Muscle layer of duodenum (tissue), 2 donors: ENCODE data around the gene ANKLE2.

Experiments used
- H3K27ac ChIP-seq: one replicate; pipeline ENCODE4 v1.7.0; 2013; ENCODE audit warnings: mild to moderate bottlenecking, low read length
- H3K27me3 ChIP-seq: one replicate; pipeline ENCODE4 v1.7.0; 2013; ENCODE audit warnings: low read depth, mild to moderate bottlenecking, control low read depth, low read length
- H3K36me3 ChIP-seq, 2 donors: one replicate each; pipeline ENCODE4 v1.7.0; 2013; ENCODE audit warnings: low read length in 2 of 2, control low read depth in 1 of 2, mild to moderate bottlenecking in 1 of 2; ENCODE audit not compliant: insufficient read depth in 2 of 2, control insufficient read depth in 1 of 2
- H3K4me1 ChIP-seq, 2 donors: one replicate each; pipeline ENCODE4 v1.7.0; 2013; ENCODE audit warnings: low read length in 2 of 2, mild to moderate bottlenecking in 2 of 2, control low read depth in 1 of 2, moderate library complexity in 1 of 2; ENCODE audit not compliant: insufficient read depth in 2 of 2, control insufficient read depth in 1 of 2
- H3K4me3 ChIP-seq, 2 donors: one replicate each; pipeline ENCODE4 v1.7.0; 2013; ENCODE audit warnings: low read length in 2 of 2, low read depth in 1 of 2, mild to moderate bottlenecking in 1 of 2
- H3K9me3 ChIP-seq, 2 donors: one replicate each; pipeline ENCODE4 v1.7.0; 2013; ENCODE audit warnings: low read length in 2 of 2, control low read depth in 1 of 2, mild to moderate bottlenecking in 1 of 2; ENCODE audit not compliant: control insufficient read depth in 1 of 2
- donor health status: healthy.

The ANKLE2 gene

DNA sequence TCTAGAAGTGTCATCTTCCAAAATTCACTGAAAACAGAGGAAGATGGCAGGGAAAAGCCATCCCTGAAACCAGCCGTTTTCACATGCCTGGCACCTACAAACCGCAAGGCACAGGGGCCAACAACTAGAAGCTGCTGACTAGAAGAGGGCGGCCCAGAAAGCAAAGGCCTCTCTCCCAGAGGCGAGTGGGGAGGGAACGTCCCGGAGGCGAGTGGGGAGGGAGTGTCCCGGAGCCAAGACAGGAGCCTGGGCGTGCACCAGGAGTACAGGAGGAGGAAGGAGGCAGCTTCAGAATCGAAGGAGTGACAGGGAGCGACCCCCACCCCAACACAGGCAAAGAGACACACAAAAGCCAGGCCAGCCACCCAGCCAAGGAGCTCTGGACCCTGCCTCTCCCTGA, 21.0 kb downstream of the ANKLE2 start:
- H3K4me1 ChIP-seq: no peaks in the 10 kb centered on the region
- H3K9me3 ChIP-seq: no peaks in the 10 kb centered on the region
- no peaks in the 10 kb centered on the region for H3K27me3 ChIP-seq
- no peak overlapping the region for H3K4me3 ChIP-seq
- H3K36me3 ChIP-seq: peaks cover 80 to 91% of the 10 kb centered on the region in 2 donors
- H3K27ac ChIP-seq: no peak overlapping the region

DNA sequence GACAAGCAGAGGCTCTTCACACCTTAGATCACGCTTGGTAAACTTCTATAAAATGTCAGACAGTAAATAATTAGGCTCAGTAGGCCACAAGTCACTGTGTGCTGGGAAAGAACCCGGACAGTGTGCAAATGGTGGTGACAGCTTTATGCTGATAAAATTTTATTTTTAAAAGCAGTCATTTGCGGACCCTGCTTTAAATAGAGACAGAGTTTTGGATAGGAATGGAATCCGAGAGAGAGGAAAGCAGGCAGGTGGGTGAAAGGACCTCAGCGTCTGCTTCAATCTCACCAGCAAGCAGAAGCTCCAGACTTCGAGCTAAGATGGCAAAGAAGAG, 21.4 kb downstream of the ANKLE2 start:
- no peak overlapping the region for H3K27ac ChIP-seq
- peaks cover 80 to 91% of the 10 kb centered on the region in 2 donors for H3K36me3 ChIP-seq
- no peaks in the 10 kb centered on the region for H3K4me1 ChIP-seq
- H3K27me3 ChIP-seq: no peaks in the 10 kb centered on the region
- H3K4me3 ChIP-seq: no peak overlapping the region
- H3K9me3 ChIP-seq: no peaks in the 10 kb centered on the region

DNA sequence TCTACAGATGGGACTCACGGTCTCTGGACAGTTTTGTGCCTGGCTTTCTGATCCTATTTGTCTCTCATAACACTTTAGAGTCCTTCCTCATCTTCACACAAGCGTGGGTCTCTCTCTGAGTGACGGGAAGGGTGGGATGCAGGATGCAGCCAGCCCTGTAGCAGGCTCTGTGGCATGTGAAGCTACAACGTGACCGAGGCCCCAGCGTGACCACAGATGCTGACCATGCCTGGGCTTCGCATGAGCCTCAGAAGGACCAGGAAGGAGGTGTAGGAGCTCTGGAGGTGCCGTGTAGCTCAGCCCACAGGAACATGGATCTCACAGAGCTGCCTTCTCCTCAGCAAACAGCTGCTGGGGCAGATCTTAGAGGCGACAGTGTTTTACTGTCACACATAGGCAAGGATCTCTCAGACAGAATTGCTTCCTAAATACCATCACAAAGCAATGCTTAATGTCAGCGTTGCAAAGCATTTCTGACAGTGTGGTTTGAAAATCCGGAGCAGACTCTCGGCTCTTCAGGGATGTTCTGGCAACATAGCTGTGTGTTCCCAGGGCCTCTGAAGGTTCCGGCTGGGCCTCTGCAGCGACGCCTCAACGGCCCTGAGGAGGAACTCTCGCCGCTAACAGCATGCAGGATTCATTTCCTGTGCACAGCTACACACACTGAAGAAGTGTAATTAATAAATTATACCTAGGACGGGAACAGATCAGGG, 21.9 kb downstream of the ANKLE2 start:
- H3K36me3 ChIP-seq: peaks cover 82 to 92% of the 10 kb centered on the region in 2 donors
- no peaks in the 10 kb centered on the region for H3K9me3 ChIP-seq
- no peaks in the 10 kb centered on the region for H3K27me3 ChIP-seq
- no peak overlapping the region for H3K27ac ChIP-seq
- no peak overlapping the region for H3K4me3 ChIP-seq
- no peaks in the 10 kb centered on the region for H3K4me1 ChIP-seq

- Histone ChIP-seq H3K27ac (no peak overlapping the region), H3K4me3 (no peak overlapping the region), H3K9me3 (no peaks in the 10 kb centered on the region), H3K27me3 (no peaks in the 10 kb centered on the region), H3K4me1 (no peaks in the 10 kb centered on the region), H3K36me3 (peaks cover 76 to 95% of the 10 kb centered on the region in 2 donors)
Observed at GRCh38 chr12:132736913-132737312, 24.7 kb downstream of the ANKLE2 start.

DNA sequence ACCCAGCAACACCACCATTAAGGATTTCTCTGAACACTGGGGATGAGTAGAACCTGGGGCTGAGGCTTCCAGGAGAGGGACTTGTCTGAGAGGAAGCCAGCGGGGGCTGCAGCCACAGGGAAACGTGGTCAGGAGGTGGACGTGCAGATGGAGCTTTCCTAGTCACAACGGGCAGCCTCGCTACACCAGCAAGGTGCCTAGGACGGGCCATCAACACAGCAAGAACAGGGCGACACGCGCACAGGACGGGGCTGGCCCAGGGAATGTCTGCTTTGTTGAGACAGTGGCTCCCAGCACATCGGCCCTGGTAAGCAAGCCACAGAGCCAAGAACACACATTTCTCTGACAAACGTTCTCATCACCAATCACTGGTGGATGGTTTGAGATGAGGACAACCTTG, 25.3 kb downstream of the ANKLE2 start:
- no peak overlapping the region for H3K27ac ChIP-seq
- no peaks in the 10 kb centered on the region for H3K27me3 ChIP-seq
- H3K4me3 ChIP-seq: no peak overlapping the region
- H3K4me1 ChIP-seq: no peaks in the 10 kb centered on the region
- peaks cover 76 to 95% of the 10 kb centered on the region in 2 donors for H3K36me3 ChIP-seq
- H3K9me3 ChIP-seq: no peaks in the 10 kb centered on the region

GRCh38 chr12:132735496-132735895, 26.1 kb downstream of the ANKLE2 start:
- Histone ChIP-seq H3K36me3 (peaks cover 75 to 95% of the 10 kb centered on the region in 2 donors), H3K4me3 (no peak overlapping the region), H3K27ac (no peak overlapping the region), H3K9me3 (no peaks in the 10 kb centered on the region), H3K4me1 (no peaks in the 10 kb centered on the region), H3K27me3 (no peaks in the 10 kb centered on the region)

GRCh38 chr12:132734206-132734605, 27.4 kb downstream of the ANKLE2 start:
- Histone ChIP-seq H3K4me1 (no peaks in the 10 kb centered on the region), H3K4me3 (no peak overlapping the region), H3K9me3 (no peaks in the 10 kb centered on the region), H3K27me3 (no peaks in the 10 kb centered on the region), H3K36me3 (peaks cover 70 to 92% of the 10 kb centered on the region in 2 donors), H3K27ac (no peak overlapping the region)

GRCh38 chr12:132731574-132731973, 30.1 kb downstream of the ANKLE2 start:
- Histone ChIP-seq H3K9me3 (no peaks in the 10 kb centered on the region), H3K27me3 (no peaks in the 10 kb centered on the region), H3K27ac (no peak overlapping the region), H3K36me3 (peaks cover 71 to 94% of the 10 kb centered on the region in 2 donors), H3K4me1 (no peaks in the 10 kb centered on the region), H3K4me3 (no peak overlapping the region)

DNA sequence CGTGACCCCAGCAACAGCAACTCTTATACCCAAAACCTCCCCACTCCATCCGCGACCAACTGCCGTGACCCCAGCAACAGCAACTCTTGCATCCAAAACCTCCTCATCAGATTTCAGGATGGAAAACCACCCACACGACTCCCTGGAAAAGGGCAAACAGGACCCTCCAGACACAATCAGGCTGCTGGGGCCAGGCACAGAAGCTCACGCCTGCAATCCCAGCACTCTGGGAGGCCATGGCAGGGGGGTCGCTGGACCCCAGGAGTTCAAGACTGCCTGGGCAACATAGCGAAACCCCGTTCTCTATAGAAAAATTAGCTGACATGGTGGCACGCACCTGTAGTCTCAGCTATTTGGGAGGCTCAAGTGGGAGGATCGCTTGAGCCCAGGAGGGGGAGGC, 31.3 kb downstream of the ANKLE2 start:
- no peaks in the 10 kb centered on the region for H3K4me1 ChIP-seq
- no peak overlapping the region for H3K27ac ChIP-seq
- no peaks in the 10 kb centered on the region for H3K27me3 ChIP-seq
- no peaks in the 10 kb centered on the region for H3K9me3 ChIP-seq
- H3K36me3 ChIP-seq: peaks cover 72 to 94% of the 10 kb centered on the region in 2 donors
- no peak overlapping the region for H3K4me3 ChIP-seq

DNA sequence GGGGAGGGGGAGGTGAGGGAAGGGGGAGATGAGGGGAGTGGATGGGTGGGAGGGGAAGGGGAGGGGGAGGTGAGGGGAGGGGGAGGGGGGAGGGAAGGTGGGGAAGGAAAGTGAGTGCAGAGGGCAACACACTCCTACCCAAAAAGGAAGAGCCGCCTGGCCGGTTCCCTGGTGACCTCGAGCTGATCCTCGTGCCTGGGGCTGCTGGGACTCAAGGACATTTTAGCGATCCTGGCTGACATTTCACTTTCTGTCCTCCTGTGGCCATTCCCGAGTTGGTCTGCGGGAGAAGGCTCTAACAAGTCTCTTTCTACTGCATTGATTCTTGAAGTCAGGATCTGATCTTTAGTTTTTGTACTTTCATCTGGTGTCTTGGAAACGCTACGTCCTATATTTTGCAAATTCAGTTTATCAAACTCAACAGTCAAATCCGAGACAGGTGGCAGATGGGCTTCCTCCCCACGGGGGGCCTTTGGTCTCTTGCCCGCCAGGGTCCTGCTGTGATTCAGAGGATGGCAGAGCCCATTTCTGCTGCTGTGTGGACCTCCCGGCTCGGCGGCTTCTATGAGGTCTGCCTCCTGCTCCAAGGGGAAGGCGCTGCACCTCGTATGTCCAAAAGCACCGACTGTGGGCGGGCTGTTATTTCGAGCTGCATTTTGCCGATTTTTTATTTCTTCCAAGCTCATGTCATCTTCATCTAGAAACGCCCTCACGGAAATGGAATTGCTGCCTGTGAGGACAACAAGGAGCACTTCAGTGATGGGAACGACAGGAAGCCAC, 31.9 kb downstream of the ANKLE2 start:
- peaks cover 70 to 94% of the 10 kb centered on the region in 2 donors for H3K36me3 ChIP-seq
- no peak overlapping the region for H3K4me3 ChIP-seq
- H3K4me1 ChIP-seq: no peaks in the 10 kb centered on the region
- no peaks in the 10 kb centered on the region for H3K27me3 ChIP-seq
- H3K9me3 ChIP-seq: no peaks in the 10 kb centered on the region
- no peak overlapping the region for H3K27ac ChIP-seq

DNA sequence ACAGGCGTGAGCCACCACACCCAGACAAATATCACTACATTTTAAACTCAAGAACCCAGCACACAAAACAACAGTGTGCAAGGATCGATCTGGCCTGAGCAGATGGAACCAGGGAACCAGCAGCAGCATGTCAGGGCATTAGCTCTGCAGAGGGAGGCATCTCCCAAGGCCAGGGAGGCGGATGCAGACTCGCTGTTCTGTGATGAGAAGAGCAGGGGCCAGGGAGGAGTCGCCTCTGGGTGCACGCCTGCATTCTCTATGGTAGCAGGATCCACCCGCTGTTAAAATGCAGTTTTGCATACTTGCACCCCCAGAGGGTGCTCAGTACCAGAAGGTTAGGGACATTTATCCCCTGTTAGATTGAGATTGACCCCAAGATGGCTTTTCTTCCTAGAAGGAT, 33.1 kb downstream of the ANKLE2 start:
- Histone ChIP-seq H3K9me3 (no peaks in the 10 kb centered on the region), H3K27me3 (no peaks in the 10 kb centered on the region), H3K4me1 (no peaks in the 10 kb centered on the region), H3K4me3 (no peak overlapping the region), H3K36me3 (peaks cover 64 to 94% of the 10 kb centered on the region in 2 donors), H3K27ac (no peak overlapping the region)
